HEK293T (cell line): Measurements from ENCODE around the gene VSTM4.

Experiments
- CTCF ChIA-PET: fragments of 350-600 bp; formaldehyde crosslinking; extraction: SDS; loops from one replicate; lab custom pipeline; 2021; ENCODE audit warnings: antibody characterized with exemption, inconsistent platforms; lab: Yijun Ruan, JAX
- POLR2A ChIA-PET: fragments of 350-600 bp; formaldehyde crosslinking; extraction: SDS; loops from one replicate; lab custom pipeline; 2020; ENCODE audit warnings: antibody characterized with exemption, inconsistent platforms; lab: Yijun Ruan, JAX
- DNase-seq: peaks from one replicate; pipeline ENCODE4 v3.0.0; 2012; ENCODE audit warnings: mixed read lengths; ENCODE audit errors: extremely low spot score
- ARNT ChIP-seq: fragments of 450-650 bp; IDR thresholded peaks from 2 replicates; pipeline ENCODE4 v1.6.1; 2017; ENCODE audit warnings: mild to moderate bottlenecking
- BHLHE40 ChIP-seq: fragments of 450-650 bp; IDR thresholded peaks from 2 replicates; pipeline ENCODE4 v1.6.1; 2016; ENCODE audit warnings: mild to moderate bottlenecking, moderate library complexity, borderline replicate concordance
- CTBP1 ChIP-seq: fragments of 450-650 bp; IDR thresholded peaks from 2 replicates; pipeline ENCODE4 v1.6.1; 2016; ENCODE audit warnings: borderline replicate concordance
- ELF4 ChIP-seq: fragments of 450-650 bp; IDR thresholded peaks from 2 replicates; pipeline ENCODE4 v1.6.1; 2017; ENCODE audit warnings: antibody characterized with exemption
- FOXA1 ChIP-seq: fragments of 450-650 bp; IDR thresholded peaks from 2 replicates; pipeline ENCODE4 v1.6.1; 2016; ENCODE audit warnings: mild to moderate bottlenecking
- FOXK2 ChIP-seq: fragments of 450-650 bp; IDR thresholded peaks from 2 replicates; pipeline ENCODE4 v1.6.1; 2016; ENCODE audit warnings: mild to moderate bottlenecking
- FOXM1 ChIP-seq: fragments of 450-650 bp; IDR thresholded peaks from 2 replicates; pipeline ENCODE4 v1.6.1; 2017; ENCODE audit warnings: mild to moderate bottlenecking, borderline replicate concordance
- HDGF ChIP-seq: fragments of 450-650 bp; IDR thresholded peaks from 2 replicates; pipeline ENCODE4 v1.6.1; 2017; ENCODE audit warnings: antibody characterized with exemption, borderline replicate concordance
- L3MBTL2 ChIP-seq: fragments of 450-650 bp; conservative IDR thresholded peaks from 2 replicates; pipeline ENCODE4 v1.6.1; 2016; ENCODE audit warnings: mild to moderate bottlenecking
- LEF1 ChIP-seq: fragments of 450-650 bp; IDR thresholded peaks from 2 replicates; pipeline ENCODE4 v1.6.1; 2017; ENCODE audit warnings: mild to moderate bottlenecking, borderline replicate concordance
- NFRKB ChIP-seq: fragments of 450-650 bp; IDR thresholded peaks from 2 replicates; pipeline ENCODE4 v1.6.1; 2016; ENCODE audit warnings: mild to moderate bottlenecking, moderate library complexity
- SP1 ChIP-seq: fragments of 450-650 bp; IDR thresholded peaks from 2 replicates; pipeline ENCODE4 v1.6.1; 2017
- SUZ12 ChIP-seq: fragments of 450-650 bp; IDR thresholded peaks from 2 replicates; pipeline ENCODE4 v1.6.1; 2016; ENCODE audit warnings: mild to moderate bottlenecking
- TARDBP ChIP-seq: fragments of 450-650 bp; IDR thresholded peaks from 2 replicates; pipeline ENCODE4 v1.6.1; 2016
- ZNF384 ChIP-seq: fragments of 450-650 bp; IDR thresholded peaks from 2 replicates; pipeline ENCODE4 v1.6.1; 2016
- TF ChIP-seq, protein P1 (sequence below): fragments of 450-650 bp; IDR thresholded peaks from 2 replicates; pipeline ENCODE4 v1.6.1; 2016

Gene VSTM4

GRCh38 chr10:49143249-49143648 lies 27.9 kb upstream of the VSTM4 start:
- no peak for TF ChIP-seq ELF4
- TF ChIP-seq FOXA1: no peak
- TF ChIP-seq ARNT: no peak
- no peak for TF ChIP-seq CTBP1
- no peak for TF ChIP-seq SP1
- no peak for TF ChIP-seq FOXM1
- TF ChIP-seq, protein P1, sequence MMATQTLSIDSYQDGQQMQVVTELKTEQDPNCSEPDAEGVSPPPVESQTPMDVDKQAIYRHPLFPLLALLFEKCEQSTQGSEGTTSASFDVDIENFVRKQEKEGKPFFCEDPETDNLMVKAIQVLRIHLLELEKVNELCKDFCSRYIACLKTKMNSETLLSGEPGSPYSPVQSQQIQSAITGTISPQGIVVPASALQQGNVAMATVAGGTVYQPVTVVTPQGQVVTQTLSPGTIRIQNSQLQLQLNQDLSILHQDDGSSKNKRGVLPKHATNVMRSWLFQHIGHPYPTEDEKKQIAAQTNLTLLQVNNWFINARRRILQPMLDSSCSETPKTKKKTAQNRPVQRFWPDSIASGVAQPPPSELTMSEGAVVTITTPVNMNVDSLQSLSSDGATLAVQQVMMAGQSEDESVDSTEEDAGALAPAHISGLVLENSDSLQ: no peak
- no peak for TF ChIP-seq ZNF384
- DNase-seq: no peak
- POLR2A ChIA-PET: no interaction called here
- CTCF ChIA-PET: no interaction called here

- TF ChIP-seq SUZ12: no peak
- TF ChIP-seq FOXA1: no peak
- TF ChIP-seq LEF1: no peak
- no peak for TF ChIP-seq TARDBP
- TF ChIP-seq, protein P1: no peak
- TF ChIP-seq FOXK2: no peak
- TF ChIP-seq ARNT: no peak
- TF ChIP-seq ZNF384: no peak
- TF ChIP-seq ELF4: no peak
- TF ChIP-seq FOXM1: no peak
- no peak for TF ChIP-seq HDGF
- no peak for TF ChIP-seq CTBP1
- POLR2A ChIA-PET: no interaction called here
- CTCF ChIA-PET: no interaction called here
These were observed 26.4 kb upstream of the VSTM4 start for GRCh38 chr10:49141541-49142332.

GRCh38 chr10:49140304-49141177 lies 25.2 kb upstream of the VSTM4 start:
- no peak for TF ChIP-seq ARNT
- no peak for TF ChIP-seq NFRKB
- TF ChIP-seq SUZ12: no peak
- TF ChIP-seq HDGF: no peak
- no peak for DNase-seq
- CTCF ChIA-PET: interaction anchor here (1.3 kb wide), 1 partner anchor 12 kb away, joined by 3 read pairs; no protein-coding TSS in a partner anchor
- POLR2A ChIA-PET: no interaction called here

More at GRCh38 chr10:49141541-49142332, 26.4 kb upstream of the VSTM4 start:
- no peak for DNase-seq

- ChIA-PET CTCF (interaction anchor here (1.3 kb wide), 1 partner anchor 12 kb away, joined by 3 read pairs; no protein-coding TSS in a partner anchor), POLR2A (no interaction called here)
- no peak for DNase-seq
- no peak for TF ChIP-seq TARDBP
These were observed 24.5 kb upstream of the VSTM4 start for GRCh38 chr10:49139846-49140195.

DNA sequence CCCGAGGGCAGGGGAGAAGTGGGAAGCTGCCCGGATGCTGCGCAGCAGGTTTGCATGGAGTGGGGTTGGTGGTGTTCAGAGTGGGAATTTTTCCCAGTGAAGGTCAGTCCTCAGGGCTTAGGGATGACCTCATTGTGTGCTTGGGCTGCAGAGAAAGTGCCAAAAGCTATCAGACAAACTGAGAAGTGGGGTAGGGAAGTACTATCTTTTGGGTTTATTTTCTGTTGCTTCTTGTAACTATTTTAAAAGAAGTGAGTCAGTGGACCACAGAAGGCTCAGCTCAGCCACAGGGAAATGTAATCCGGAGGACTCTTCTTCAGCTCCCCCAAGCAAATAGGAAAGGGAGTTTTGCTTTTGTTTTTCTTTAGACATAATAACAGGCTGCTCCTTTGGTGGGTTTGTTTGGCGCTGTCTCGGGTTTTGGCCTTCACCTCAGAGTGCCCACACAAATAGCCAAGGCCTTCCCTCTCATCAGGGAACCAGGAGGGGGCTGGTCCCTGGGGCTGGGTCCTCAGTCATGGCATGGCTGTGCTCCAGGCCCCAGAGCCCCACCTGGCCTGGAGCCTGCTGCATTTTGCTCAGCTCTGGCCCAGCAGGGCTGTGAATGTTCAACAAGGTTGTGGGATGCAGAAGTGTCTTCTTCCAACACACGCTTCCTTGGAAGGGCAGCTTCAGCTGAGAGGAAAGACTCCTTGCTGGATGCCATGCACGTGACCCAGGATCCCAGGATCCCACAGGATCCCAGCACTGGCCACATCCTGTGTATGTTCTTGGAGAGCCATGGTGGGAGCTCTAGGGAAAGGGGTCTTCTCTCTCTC lies 23.9 kb upstream of the VSTM4 start:
- ChIA-PET POLR2A (no interaction called here), CTCF (interaction anchor here (0.5 to 1.3 kb wide), 2 partner anchors 11 to 157 kb away, joined by 3 read pairs; no protein-coding TSS in a partner anchor)
- DNase-seq: no peak
- TF ChIP-seq SUZ12 (no peak), SP1 (no peak), NFRKB (no peak), LEF1 (no peak), L3MBTL2 (no peak), ELF4 (no peak), CTBP1 (no peak), HDGF (no peak), BHLHE40 (no peak), ZNF384 (no peak), FOXK2 (no peak), ARNT (no peak), TARDBP (no peak), FOXM1 (no peak), FOXA1 (no peak)
- TF ChIP-seq, protein P1: no peak
